Right forelimb (tissue), 1 donor: ENCODE results near the gene SERPINA12.
"Not testable (repeated sequence)": the region's sequence is repeated elsewhere in the genome, so short reads cannot be mapped to it uniquely, and the experiment has no call there.

Source experiments
- DNase-seq: peaks from one replicate; pipeline ENCODE4 v3.0.0-alpha.2; 2018

Gene SERPINA12

GRCh38 chr14:94536836-94537235 lies 27.6 kb upstream of the SERPINA12 start:
- DNase-seq = no peak

- DNase-seq = no peak
Observed at GRCh38 chr14:94535506-94535905, 26.2 kb upstream of the SERPINA12 start.

DNA sequence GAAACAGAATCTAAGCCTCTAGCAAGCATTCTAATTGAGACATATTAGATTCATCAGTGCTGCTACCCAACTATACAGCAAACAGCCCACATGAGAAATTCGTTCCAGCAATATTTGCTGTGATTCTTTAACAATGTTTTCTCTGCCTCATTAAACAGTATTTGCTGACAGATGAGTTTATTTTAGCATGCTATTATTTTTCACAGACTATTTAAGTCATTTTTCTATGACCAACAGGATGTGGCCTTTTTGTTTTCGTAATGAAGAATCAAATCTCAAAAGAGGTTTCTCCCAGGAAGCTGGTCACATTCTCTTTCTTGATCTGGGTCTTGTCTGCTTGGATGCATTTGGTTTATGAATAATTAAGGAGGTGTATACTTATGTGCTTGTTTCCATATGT lies 23.2 kb upstream of the SERPINA12 start:
- no peak for DNase-seq

GRCh38 chr14:94531187-94531586 lies 21.9 kb upstream of the SERPINA12 start:
- DNase-seq = no peak

DNA sequence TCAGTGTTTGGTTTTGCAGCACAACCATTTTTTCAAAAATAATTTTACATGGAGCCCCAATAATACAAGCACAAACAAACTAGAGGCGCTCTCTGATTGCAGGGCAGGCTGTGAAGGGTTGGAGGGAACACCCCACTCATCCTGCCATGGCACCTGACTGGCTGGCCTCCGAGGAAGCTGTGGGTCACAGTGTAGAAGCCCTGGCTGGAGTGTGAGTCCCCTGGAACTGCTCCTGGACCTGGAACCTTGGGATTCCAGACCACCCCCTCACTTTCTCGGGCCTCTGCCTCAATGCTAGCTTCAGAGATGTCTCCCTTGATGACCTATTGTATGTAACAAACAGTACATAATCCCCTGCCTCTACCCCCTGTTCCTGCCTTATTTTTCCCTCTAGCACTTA lies 14.8 kb upstream of the SERPINA12 start:
- no peak for DNase-seq

- DNase-seq = no peak
Observed at GRCh38 chr14:94523265-94523664, 14.0 kb upstream of the SERPINA12 start.

GRCh38 chr14:94522115-94522724 lies 13.0 kb upstream of the SERPINA12 start:
- no peak for DNase-seq

DNA sequence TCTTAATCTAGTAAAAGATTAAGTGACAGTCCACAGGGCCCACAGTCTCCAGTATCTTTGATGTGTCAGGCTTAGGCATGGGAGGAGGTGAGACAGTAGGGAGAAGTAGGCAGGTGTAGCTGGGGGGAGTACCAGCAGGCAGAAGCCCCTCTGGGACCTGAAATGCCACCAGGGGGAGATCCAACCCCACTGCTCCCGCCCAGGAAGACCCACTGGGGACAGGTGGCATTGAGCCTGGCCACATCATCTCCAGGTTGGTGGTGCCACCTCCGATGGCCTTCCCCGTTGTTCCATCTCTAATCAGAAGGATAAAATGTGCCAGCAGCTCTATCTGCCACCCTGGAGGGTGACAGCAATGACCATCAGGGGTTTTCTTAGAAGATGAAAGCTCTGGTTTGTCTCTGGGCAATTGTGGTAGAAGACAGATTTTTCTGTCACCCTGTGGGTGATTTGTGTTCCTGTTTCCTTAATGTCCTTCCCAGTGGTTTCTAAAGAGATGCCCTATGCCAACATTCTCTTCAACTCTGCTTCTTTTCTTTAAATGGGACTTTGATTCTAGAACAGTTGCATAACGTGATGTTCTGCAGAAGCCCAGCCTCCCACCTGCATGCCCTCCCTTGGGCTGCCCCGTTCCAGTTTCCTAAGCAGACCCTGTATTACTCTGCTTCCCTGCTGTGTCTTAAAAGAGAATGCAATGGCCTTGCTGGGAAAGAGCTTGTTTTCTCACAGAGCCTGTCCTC lies 12.3 kb upstream of the SERPINA12 start:
- DNase-seq = no peak

DNA sequence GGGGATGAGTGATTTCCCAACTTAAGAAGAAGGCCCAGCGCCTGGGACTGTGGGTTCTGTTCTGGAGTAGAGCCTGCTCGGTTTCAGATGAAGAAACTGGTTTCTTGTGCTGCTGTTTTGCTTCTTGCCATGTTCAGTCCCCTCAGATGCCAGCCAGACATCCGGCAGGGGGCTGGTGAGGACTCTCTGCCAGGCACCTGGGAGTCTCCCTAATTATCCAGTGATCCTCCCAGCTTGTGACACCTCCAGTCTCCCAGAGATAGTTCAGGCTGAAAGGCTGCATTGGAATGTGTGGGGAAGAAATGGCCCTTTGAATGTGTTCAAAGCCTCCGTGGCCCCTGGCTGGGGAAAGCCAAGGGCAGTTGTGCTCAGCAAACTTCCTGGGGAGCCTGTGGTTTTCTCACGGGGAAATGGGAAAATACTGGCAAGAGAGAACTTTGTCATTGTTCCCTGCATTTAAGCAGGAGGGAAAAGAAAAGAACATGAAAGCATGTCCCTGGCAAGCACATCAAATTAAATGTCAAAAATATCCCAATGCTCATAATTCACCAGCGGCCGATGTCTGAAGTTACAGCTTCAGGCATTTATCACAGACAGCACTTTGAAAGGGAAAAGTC lies 8.5 kb upstream of the SERPINA12 start:
- DNase-seq = no peak

DNA sequence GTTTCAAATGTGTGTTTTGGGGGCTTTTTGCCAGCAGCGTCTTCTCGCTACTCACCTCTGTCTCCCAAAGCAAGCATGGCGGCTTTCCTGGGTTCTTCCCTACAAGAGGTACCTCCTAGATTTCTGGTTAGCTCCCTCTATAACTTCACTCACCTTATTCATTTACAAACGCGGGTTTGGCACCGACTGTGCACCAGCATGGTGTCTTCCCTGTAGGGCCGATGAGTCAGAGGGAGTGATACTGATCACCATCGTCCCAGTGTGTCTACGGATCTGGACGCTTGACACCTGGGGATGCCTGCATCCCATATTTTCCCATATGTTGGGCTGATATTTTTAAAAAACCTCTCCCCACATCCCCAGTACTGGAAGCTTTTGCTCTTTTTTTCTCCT lies 8.0 kb upstream of the SERPINA12 start:
- no peak for DNase-seq

- no peak for DNase-seq
Observed at GRCh38 chr14:94515856-94516255, 6.6 kb upstream of the SERPINA12 start.

- DNase-seq = no peak
Observed at GRCh38 chr14:94515426-94515825, 6.2 kb upstream of the SERPINA12 start.

GRCh38 chr14:94514351-94514750 lies 5.1 kb upstream of the SERPINA12 start:
- no peak for DNase-seq

DNA sequence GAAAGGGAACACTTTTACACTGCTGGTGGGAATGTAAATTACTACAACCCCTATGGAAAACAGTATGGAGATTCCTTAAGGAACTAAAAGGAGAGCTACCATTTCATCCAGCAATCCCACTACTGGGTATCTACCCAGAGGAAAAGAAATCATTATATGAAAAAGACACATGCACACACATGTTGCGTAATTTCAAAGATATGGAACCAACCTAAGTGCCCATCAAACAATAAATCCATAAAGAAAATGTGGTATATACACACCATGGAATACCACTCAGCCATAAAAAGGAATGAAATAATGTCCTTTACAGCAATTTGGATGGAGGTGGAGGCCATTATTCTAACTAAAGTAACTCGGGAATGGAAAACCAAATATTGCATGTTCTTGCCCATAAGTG lies 1.2 kb upstream of the SERPINA12 start:
- not testable (repeated sequence) for DNase-seq

GRCh38 chr14:94505641-94506040 lies 3.6 kb downstream of the SERPINA12 start:
- DNase-seq = no peak

DNA sequence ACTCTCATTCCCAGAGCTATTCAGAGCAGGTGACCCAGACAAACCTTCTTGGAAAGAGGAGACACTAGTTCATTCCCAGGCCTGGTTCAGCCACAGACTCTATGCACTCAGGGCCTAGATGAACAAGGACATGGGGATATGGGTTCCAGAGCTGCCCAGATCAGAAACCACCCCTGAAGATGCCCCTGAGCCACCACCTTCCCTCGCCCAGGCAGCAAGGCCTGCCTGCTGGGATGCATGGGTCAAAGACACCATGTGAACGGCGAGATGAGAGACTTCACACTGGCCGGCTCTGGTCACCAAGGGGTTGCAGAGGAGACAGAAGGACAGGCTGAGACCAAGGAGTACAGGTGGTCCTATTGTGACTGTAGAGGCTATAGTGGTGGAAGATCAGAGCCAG lies 4.1 kb downstream of the SERPINA12 start:
- DNase-seq = no peak

DNA sequence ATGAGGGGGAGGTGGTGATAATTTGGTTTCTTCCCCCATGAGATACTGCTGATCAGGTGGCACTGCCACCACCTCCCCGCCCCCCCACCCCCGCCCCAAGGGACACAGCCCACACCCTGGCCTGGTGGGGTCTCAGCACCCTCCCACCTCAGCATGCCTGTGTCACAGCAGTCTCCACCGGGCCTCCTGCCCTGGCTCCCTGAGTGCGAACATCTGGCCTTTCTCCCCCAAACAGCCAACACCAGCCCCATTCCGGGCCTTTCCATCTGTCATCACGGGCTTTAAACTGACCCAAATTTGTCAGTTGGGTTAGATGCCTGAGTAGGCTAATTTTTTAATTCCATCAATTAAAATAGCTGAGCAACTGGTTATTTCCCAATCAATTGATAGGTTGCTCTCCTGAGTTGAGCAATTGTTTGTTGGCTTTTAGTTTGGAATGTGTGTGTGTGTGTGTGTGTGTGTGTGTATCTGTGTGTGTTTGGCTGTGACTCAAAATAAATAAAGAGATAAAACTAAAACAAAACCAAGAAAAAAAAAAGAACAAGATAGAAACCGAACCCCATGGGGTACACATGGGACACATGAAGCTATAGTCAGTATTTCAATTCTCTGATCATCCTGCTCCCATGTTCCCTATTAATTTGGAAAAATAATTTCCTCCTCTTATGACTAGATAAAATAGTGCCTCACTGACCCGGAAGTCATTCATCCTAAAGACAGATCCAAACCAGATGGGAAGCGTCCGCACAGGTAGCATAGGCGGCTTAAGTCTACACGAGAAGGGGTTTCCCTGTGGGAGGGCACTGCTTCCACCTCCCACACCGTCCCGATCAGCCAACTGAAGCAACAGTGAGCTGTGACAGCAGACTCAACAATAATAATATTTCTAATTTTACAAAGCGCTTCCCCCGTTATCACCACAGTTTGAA lies 7.4 kb downstream of the SERPINA12 start:
- no peak for DNase-seq

DNA sequence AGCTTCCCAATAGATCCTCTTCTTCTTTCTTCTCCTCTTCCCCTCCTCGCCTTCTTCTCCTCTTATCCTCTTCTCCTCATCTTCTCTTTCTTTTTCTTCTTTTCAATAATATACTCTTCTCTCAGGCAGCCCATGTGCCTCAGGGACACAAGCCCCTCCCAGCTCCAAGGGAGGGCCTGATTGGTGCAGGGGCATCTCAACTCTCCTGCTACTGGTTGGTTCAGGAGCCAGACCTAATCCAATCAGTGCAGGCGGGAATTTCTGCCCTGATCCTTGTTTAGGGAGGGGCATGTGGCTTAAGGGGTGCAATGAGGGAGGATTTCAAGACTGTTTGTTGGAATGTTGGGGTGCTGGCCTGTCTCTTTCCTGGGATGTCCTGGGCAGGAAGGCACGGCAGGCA lies 9.0 kb downstream of the SERPINA12 start:
- no peak for DNase-seq

- no peak for DNase-seq
Observed at GRCh38 chr14:94499673-94500072, 9.6 kb downstream of the SERPINA12 start.

DNA sequence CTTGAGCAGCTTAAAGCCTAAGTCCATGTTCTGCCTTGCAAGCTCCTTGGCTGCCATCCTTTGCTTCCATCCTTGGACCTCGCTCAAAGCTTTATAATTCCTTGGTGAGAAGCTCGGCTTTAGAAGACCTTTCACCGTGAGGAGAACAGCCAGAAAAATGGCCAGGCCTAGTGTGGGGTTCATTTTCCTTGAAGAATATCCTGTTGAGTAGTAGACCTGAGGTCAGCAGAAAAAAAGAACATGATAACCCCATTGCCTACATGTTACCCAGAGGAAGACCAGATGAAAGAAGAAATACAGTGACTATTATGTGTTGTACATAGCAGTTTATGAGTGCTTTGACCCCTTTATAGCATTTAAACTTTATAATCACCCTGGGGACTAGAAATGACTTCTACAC lies 11.1 kb downstream of the SERPINA12 start:
- DNase-seq = no peak

GRCh38 chr14:94494085-94494484 lies 15.2 kb downstream of the SERPINA12 start:
- DNase-seq = no peak

DNA sequence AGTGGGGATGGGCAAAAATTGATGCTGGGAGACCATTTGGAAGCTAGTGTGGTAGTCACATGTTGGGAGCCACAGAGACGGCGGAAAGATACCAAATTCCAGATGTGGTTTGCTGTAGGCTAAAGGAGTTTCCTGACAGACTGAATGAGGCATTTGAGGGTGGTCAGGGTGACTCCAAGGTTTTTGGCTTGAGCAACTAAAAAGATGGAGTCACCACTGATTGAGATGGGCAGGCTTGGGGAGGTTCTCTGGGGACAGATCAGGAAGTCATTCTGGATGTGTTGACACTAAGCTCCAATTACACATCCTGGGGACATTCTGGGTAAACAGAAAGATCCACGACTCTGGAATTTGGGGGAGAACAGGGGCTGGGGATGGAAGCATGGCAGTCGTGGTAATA lies 17.8 kb downstream of the SERPINA12 start:
- no peak for DNase-seq

- DNase-seq = no peak
Observed at GRCh38 chr14:94489336-94489735, 19.9 kb downstream of the SERPINA12 start.
